ENCODE data around the gene NOTUM.

DNA sequence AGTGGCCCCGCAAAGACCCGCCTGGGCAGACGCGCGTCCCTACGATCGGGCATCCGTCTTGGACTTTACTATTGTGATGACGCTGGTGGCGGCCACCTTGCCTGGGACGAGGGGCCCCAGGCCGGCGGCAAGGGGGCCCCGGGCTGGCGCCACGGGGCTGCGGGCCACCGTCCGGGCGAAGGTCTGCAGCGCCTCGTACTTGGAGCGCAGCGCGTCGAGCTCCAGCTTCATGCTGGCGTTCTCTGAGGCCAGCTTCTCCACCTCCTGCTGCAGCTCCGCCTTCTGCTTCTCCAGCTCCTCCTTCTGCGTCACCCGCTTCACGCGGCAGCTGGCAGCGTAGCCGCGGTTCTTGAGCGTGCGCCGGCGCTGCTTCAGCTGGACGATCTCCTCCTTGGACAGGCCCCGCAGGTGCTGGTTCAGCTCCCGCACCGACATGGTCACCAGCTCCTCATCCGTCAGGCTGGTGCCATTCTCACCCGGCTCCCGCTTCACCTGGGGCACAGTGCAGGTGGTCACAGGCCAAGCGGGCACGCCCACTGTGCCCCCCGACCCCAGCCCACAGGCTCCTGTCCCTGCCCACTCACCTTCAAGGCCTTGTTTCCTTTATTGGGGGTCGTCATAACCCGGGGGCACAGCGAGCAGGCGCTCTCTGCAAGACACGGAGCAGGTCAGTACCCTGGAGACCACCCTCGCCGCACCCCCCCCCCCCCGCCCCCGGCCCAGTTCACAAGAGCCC, 38.3 kb downstream of the NOTUM start:
- TF ChIP-seq, protein P1, sequence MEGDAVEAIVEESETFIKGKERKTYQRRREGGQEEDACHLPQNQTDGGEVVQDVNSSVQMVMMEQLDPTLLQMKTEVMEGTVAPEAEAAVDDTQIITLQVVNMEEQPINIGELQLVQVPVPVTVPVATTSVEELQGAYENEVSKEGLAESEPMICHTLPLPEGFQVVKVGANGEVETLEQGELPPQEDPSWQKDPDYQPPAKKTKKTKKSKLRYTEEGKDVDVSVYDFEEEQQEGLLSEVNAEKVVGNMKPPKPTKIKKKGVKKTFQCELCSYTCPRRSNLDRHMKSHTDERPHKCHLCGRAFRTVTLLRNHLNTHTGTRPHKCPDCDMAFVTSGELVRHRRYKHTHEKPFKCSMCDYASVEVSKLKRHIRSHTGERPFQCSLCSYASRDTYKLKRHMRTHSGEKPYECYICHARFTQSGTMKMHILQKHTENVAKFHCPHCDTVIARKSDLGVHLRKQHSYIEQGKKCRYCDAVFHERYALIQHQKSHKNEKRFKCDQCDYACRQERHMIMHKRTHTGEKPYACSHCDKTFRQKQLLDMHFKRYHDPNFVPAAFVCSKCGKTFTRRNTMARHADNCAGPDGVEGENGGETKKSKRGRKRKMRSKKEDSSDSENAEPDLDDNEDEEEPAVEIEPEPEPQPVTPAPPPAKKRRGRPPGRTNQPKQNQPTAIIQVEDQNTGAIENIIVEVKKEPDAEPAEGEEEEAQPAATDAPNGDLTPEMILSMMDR (conservative IDR thresholded peaks at IDR 0.05 in 1 of 2, IDR thresholded peaks at IDR 0.05 in 1 of 2; ENCODE audit: low read depth in 1 of 2, low read length in 2 of 2), result no peak
- no peak for TF ChIP-seq EZH2 (IDR thresholded peaks at IDR 0.05; ENCODE audit: low read length, missing control alignments)
